ENCODE measurements around the gene ABRACL.

ABRACL gene

GRCh38 chr6:139058029-139058428, 29.5 kb downstream of the ABRACL start:
- no peak for DNase-seq

GRCh38 chr6:139060332-139060731, 31.8 kb downstream of the ABRACL start:
- no peak for DNase-seq

- no peak for DNase-seq
These were observed 34.5 kb downstream of the ABRACL start for GRCh38 chr6:139062932-139063646.

- DNase-seq = no peak
These were observed 36.6 kb downstream of the ABRACL start for GRCh38 chr6:139064981-139065665.

- DNase-seq = no peak
These were observed 37.5 kb downstream of the ABRACL start for GRCh38 chr6:139066080-139066479.

GRCh38 chr6:139068846-139069245, 40.3 kb downstream of the ABRACL start:
- no peak for DNase-seq

- no peak for DNase-seq
These were observed 44.6 kb downstream of the ABRACL start for GRCh38 chr6:139073118-139073517.

GRCh38 chr6:139079018-139079417, 50.5 kb downstream of the ABRACL start:
- no peak for DNase-seq

- DNase-seq = no peak
These were observed 51.8 kb downstream of the ABRACL start for GRCh38 chr6:139080255-139080920.

GRCh38 chr6:139081471-139081870, 52.9 kb downstream of the ABRACL start:
- DNase-seq = no peak

- DNase-seq = no peak
These were observed 53.8 kb downstream of the ABRACL start for GRCh38 chr6:139082370-139082769.

- DNase-seq = no peak
These were observed 63.3 kb downstream of the ABRACL start for GRCh38 chr6:139091826-139092225.

All from bone marrow (tissue), 2 donors.